HuH-7 (cell line): ENCODE measurements around the gene KLHL29.
"Not testable (repeated sequence)": the region's sequence is repeated elsewhere in the genome, so short reads cannot be mapped to it uniquely, and the experiment has no call there.

Experiments
- DNase-seq: peaks from one replicate; pipeline ENCODE4 v3.0.0; 2011; ENCODE audit warnings: low spot score

Gene KLHL29

DNA sequence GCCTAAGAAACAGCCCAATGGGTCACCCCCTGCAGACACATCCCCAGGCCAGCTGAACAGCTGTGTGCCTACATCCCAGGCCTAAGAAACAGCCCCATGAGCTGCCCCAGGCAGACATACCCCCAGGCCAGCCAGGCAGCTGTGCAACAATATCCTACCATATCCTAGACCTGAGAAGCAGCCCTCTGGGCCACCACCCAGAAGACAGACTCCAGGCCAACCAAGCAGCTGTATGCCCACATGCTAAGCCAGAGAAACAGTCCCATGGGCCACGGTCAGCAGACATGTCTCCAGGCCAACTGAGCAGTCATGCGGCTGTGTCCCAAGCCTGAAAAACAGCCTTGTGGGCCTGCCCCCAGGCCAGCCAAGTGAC, 336.5 kb downstream of the KLHL29 start:
- DNase-seq = no peak

DNA sequence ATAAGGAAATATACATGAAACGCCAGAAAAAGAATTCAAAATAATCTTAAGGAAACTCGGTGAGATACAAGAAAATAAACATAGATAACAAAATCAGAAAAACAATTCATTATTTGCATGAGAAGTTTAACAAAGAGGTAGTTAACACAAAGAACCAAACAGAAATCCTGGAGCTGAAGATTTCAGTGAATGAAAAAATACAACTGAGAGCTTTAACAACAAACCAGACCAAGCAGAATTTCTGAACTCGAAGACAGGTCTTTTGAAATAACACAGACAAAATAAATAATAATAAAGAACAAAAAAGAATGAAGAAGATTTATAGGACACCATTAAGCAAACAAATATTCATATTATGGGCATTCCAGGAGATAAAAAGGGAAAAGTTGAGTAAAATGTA, 337.3 kb downstream of the KLHL29 start:
- no peak for DNase-seq

DNA sequence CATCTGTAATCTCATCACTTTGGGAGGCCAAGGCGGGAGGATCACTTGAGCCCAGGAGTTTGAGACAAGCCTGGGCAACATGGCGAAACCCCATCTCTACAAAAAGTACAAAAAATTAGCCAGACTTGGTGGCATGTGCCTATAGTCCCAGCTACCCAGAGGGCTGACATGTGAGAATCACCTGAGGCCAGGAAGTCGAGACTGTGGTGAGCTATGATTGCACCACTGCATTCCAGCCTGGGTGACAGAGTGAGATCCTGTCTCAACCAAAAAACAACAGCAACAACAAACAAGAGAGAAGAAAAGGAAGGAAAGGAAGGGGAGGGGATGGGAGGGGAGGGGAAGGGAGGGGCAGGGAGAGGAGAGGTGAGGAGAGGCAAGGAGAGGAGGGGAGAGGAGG, 338.1 kb downstream of the KLHL29 start:
- not testable (repeated sequence) for DNase-seq

DNA sequence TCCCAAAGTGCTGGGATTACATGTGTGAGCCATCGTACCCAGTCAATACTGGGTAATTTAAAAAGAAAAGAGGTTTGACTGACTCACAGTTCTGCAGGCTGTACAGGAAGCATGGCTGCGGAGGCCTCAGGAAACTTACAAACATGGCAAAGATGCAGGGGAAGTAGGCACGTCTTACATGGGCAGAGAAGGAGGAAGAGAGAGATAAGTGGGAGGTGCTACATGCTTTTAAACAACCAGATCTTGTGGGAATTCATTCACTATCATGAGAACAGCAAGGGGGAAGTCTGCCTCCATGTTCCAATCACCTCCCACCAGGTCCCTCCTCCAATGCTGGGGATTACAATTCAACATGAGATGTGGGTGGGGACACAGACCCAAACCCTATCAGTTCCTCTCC, 349.4 kb downstream of the KLHL29 start:
- no peak for DNase-seq

DNA sequence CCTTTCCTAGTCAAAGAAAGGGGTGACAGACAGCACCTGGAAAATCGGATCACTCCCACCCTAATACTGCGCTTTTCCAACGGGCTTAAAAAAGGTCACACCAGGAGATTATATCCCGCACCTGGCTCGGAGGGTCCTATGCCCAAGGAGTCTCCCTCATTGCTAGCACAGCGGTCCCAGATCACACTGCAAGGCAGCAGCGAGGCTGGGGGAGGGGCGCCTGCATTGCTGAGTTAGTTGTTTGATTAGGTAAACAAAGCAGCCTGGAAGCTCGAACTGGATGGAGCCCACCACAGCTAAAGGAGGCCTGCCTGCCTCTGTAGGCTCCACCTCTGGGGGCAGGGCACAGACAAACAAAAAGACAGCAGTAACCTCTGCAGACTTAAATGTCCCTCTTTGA, 351.8 kb downstream of the KLHL29 start:
- not testable (repeated sequence) for DNase-seq

DNA sequence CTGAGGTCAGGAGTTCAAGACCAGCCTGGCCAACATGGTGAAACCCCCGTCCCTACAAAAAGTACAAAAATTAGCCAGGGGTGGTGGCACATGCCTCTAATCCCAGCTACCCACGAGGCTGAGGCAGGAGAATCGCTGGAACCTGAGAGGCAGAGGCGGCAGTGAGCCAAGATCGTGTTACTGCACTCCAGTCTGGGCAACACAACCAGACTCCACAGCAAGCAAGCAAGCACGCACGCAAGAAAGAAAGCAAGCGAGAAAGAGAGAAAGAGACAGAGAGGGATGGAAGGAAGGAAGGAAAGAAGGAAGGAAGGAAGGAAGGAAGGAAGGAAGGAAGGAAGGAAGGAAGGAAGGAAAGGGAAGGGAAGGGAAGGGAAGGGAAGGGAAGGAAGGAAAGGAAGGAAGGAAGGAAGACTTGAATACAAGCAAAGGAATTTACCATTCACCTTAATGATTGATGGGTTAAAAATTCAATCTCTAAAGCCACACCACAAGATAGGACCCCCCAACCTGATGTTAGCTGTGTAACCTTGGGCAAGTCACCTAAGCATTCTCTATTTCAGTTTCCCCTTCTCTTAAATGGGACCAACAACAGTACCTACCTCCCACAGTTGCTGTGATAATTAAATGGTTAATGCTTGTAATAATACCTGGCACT, 360.2 kb downstream of the KLHL29 start:
- no peak for DNase-seq

DNA sequence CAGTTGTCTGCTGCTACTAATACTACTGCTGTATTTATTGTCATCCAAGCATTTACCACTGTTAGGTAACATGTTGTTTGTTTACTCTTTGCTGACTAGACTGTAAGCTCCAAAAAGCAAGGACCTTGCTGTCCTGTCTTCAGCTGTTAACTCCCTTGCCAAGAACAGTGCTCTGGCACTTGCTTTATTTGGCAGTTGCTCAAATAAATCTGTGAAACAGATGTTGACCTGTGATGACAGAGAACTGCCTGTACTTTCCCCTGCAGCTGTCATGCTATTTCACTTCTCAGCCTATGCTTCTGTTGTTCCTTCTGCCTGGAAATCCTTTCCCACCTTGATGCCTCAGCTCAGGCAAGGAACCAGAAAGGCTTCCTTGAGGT, 360.7 kb downstream of the KLHL29 start:
- DNase-seq = no peak

DNA sequence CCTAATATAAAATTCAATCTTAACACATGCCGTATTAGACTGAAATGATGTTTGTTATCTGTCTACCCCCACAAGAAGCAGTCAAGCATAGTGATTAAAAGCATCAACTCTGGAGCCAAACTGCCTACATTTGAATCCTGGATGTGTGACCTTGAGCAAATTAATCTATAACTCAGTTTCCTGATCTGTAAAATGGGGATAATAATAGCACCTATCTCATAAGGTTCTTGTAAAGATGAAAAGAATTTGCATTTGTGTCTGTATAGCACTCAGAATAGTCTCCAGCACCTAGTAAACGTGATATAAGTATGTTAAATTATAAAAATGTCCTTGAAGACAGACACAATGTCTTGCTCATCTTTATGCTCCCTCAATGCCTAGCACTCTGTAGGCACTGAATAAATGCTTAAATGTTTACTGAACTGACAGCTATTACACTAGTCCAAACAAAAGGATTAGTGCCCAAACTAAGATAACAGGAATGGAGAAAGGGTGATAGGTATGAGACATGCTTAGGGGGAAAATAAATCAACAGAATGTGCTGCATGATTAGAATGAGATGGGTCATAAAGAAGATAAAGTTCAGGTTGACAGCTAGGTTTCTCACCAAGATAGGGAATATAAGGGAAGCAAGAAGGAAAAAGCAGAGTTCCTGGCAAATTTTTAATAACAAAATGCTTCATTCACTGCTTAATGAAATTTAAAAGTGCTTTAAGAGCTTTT, 361.3 kb downstream of the KLHL29 start:
- DNase-seq = no peak

DNA sequence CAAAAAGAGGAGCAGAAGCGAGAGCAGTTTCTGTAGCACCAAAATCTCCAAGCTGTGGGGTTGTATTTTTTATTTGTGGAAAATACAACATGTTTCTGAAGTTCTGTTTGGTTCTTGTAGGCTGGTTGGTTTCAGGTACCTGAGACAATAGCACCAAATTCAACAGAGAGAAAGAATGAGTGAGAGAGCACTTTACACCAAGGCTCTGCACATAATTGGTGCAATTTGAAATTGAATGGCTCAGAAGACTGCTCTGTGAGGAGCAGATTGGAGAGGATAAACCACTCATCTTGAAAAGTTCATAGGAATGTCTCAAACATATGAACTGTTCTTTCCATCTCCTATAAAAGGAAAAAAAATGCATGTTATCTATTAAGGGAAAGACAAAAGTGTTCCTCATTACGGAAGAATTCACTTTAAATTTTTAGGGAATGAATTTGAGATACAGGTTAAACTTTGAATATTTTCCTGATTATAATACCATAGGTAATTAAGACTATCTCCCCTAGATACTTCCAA, 366.8 kb downstream of the KLHL29 start:
- no peak for DNase-seq

DNA sequence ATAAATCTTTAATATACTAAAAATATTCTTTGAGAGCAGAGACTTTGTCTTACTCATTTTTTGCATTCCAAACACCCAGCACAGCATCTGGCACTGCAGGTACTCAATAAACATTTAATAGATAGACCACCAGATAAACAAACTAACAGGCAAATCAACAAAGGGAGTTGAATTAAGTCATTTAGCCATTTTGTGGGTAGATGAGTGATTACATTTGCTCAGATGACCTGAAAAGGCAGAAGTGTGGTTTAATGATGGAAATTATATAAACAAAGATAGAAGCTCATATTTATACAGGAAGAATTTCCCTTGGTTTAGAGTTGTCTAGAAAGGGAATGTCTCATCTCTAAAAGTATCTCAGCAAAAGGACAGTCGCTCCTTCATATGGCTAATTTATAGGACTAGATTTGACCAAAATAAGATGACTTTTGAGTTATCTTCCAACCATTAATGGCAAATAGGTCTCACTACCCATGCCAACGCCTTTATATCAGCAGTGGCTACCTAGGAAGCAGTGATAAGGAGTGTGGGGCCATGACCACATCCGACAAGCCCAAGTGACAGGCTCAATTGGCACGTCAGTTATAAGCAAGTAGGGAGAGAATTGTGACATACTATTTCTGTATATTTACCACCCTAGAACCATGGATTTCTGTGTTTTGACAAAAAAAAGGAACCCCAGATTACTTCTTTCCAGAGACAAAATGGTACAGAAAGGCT, 368.5 kb downstream of the KLHL29 start:
- DNase-seq = no peak

DNA sequence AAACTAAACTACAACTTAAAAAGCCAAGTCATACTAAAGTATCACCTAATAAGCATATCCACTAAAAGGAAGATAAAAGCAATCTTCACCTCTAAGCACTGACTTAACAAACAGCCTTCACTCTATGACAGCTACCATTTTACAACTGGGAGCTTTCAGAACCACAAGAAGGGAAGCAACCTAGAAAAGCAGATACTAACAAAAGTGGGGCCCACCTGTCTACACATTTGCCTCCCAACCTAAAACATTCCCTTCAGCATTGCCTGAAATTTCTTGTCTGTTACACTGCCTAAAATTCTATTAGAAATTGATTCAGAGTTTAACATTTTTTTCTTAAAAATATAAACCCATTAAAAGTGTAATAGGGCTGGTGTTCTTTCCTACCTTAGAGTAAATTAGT, 370.0 kb downstream of the KLHL29 start:
- no peak for DNase-seq

DNA sequence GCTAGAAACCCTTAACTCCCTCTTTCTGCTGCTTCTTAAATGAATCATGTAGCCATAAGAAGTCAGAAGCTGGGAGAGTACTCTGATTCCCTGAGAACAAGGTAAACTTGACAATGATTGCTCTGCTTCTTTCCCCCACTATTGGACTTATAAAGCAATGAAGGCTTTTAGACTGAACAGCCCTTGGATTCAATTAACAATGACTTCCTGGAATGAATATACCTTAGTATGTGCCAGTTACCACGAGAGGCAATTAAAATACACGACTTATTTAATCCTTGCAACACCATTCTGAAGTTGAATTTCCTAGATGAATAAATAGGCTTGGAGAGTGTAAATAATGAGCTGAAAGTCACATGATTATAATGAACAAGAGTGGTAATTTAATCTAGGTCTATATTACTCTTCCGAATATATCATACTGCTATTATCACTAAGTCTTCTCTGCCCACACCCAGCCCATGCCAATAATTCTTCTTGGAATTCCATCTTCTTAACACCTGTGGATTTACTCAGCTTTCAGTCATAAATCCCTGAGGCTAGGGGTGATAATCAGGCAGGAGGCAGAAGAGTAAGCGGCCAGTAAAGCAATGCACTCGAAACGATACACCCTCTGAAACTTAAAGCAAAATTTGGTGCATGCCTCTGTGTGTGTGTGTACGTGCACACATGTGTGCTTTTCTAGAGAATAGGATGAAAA, 371.8 kb downstream of the KLHL29 start:
- no peak for DNase-seq

DNA sequence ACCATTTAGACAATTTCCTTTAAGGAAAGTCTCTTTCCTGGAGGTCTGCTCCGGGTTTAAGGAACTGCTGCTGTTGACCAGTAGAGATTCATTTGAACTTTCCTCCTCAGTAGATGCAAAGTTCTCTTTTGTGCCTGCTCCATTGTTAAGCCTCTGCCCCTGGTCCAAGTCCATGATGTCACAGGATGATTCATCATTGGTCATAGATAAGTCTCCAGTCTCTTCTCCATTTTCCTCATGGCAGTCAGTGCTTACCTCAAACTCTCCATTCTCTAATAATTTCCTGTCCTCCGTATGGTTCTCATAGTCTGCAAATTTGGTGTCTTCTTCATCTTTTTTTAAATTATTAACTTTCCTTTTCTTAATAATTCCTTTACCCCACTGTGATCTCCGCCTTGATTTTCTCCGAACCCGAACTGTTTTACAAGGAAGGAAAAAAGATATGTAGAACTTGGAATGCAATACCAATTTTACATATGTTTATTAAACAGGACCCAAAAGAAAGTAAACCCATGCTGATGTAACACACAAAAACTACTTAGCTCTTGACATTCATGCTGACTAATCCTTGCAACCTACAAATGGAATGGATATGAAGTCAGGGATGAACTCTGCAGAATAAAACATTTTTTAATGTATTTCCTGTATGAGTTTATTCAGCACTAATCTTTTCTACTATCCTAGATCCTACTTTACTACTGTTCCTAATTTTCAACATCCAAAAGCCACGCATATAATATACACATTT, 372.9 kb downstream of the KLHL29 start:
- DNase-seq = no peak
